Neural crest cell (in vitro differentiated cells): ENCODE results near the gene HTR4. TPM values are rescaled to one million over a fixed set of nuclear protein-coding genes. Genes with fewer than 3 reads are reported as not detected.

ENCODE experiments used
- DNase-seq: peaks from one replicate; pipeline ENCODE4 v3.0.0; 2021; ENCODE audit warnings: low read depth, mixed read lengths, low spot score
- H3K27ac Mint-ChIP-seq: one replicate; pipeline ENCODE4 v1.8.0; 2021; ENCODE audit warnings: mild to moderate bottlenecking, mixed read lengths; ENCODE audit not compliant: unreplicated experiment
- H3K27me3 Mint-ChIP-seq: 2 replicates; pipeline ENCODE4 v1.8.0; 2021; ENCODE audit warnings: low read depth, mild to moderate bottlenecking, mixed read lengths
- H3K36me3 Mint-ChIP-seq: 2 replicates; pipeline ENCODE4 v1.8.0; 2021; ENCODE audit warnings: low read depth, mild to moderate bottlenecking, mixed read lengths
- H3K4me1 Mint-ChIP-seq: 2 replicates; pipeline ENCODE4 v1.8.0; 2021; ENCODE audit warnings: mixed read lengths
- H3K4me3 Mint-ChIP-seq: one replicate; pipeline ENCODE4 v1.8.0; 2021; ENCODE audit warnings: mild to moderate bottlenecking, mixed read lengths
- H3K9me3 Mint-ChIP-seq: 2 replicates; pipeline ENCODE4 v1.8.0; 2021; ENCODE audit warnings: mixed read lengths
- total RNA-seq: library from RNA; stranded (reverse); gene quantifications from 2 replicates; pipeline ENCODE4 v1.2.1, GENCODE V29; 2021
- TF ChIP-seq, protein P1 (sequence below): fragments of 200-600 bp; sonication (generic); conservative IDR thresholded peaks from 2 replicates; pipeline ENCODE4 v1.5.0; 2021; ENCODE audit warnings: antibody characterized with exemption, mild to moderate bottlenecking

HTR4 gene
- total RNA-seq, 1 donor from 2014 or later, result not detected

DNA sequence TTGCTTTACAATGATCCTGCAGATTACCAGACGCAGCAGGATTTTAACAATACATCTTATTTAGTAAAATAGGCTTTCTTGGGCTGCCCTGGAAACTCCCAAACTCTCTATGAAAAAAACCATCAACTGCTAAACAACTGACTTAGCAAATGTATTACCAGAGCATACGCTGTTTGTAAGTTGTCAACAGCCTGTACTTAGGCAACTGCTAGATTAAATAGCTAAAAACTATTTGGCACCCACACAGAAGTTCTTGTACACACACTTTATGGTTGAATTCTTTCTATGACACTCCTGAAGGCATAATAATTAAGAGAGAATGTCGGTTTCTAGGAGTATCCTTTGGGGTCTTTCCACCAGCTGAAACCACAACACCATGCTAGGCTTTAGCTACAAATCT lies 146.7 kb downstream of the HTR4 start:
- peaks cover 3% of the 10 kb centered on the region for H3K36me3 Mint-ChIP-seq
- TF ChIP-seq, protein P1, sequence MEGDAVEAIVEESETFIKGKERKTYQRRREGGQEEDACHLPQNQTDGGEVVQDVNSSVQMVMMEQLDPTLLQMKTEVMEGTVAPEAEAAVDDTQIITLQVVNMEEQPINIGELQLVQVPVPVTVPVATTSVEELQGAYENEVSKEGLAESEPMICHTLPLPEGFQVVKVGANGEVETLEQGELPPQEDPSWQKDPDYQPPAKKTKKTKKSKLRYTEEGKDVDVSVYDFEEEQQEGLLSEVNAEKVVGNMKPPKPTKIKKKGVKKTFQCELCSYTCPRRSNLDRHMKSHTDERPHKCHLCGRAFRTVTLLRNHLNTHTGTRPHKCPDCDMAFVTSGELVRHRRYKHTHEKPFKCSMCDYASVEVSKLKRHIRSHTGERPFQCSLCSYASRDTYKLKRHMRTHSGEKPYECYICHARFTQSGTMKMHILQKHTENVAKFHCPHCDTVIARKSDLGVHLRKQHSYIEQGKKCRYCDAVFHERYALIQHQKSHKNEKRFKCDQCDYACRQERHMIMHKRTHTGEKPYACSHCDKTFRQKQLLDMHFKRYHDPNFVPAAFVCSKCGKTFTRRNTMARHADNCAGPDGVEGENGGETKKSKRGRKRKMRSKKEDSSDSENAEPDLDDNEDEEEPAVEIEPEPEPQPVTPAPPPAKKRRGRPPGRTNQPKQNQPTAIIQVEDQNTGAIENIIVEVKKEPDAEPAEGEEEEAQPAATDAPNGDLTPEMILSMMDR, result no peak
- no peak for DNase-seq

DNA sequence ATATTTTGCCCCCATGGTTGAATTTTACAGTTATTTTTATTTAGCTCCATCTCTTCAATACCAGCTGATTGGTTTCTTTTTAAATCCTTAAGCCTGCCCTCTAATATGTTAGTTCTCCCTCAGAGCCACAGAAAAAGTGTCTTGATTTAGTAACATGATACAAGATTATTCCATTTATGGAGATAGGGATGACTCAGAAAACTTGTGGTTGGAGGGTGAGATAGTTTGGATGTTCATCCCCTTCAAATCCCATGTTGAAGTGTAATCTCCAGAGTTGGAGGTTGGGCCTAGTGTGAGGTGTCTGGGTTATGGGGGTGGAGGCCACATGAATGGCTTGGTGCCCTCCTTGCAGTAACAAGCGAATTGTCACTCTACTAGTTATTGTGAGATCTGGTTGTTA lies 154.9 kb downstream of the HTR4 start:
- TF ChIP-seq, protein P1, result no peak
- Mint-ChIP-seq H3K36me3 (peaks cover 3% of the 10 kb centered on the region), H3K4me3 (no peak overlapping the region), H3K27ac (no peak overlapping the region), H3K9me3 (peaks cover 4% of the 10 kb centered on the region), H3K4me1 (no peaks in the 10 kb centered on the region), H3K27me3 (peaks cover 26% of the 10 kb centered on the region)
- DNase-seq, result no peak

More for the DNA sequence above, 146.7 kb downstream of the HTR4 start:
- no peaks in the 10 kb centered on the region for H3K4me1 Mint-ChIP-seq
- H3K9me3 Mint-ChIP-seq, result peaks cover 4% of the 10 kb centered on the region
- peaks cover 11% of the 10 kb centered on the region for H3K27me3 Mint-ChIP-seq
- no peak overlapping the region for H3K4me3 Mint-ChIP-seq
- no peak overlapping the region for H3K27ac Mint-ChIP-seq

DNA sequence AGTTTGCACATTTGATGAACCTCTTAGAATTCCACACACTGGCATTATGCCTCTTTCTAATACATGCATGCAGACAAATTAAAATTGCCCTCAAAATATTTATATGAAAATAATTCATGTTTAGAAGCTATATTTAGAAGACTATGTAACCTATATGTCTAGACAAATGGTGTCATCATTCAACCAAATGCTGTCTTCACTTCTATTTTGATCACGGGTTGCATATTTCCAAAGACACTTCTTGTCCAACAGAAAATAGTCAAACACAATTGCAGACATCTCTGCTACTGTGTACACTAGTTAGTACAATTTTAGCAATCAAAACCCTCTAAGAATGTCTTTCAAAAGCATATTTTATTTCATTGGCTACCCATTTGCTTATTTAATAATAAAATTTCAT lies 156.6 kb downstream of the HTR4 start:
- Mint-ChIP-seq H3K9me3 (no peaks in the 10 kb centered on the region), H3K36me3 (no peaks in the 10 kb centered on the region), H3K4me3 (no peak overlapping the region), H3K27ac (no peak overlapping the region), H3K27me3 (peaks cover 29% of the 10 kb centered on the region), H3K4me1 (no peaks in the 10 kb centered on the region)
- DNase-seq, result no peak
- TF ChIP-seq, protein P1, result no peak

DNA sequence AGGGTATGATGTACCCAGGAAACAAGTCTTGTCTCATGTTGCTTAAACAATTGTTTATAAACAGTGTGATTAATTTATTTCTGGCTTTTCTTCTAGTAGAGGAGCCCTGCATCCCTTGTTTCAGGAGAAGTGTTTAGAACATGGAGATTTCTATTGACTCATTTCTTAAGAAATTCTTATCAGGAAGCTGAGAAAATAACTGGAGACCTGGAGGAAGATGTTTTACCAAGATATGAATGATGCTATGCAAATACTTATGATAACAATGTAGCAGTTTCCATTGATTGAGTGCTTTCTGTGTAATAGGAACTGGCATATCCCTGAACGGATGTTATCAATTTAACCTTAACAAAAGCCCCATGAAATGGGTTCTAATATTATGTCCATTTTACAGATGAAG lies 162.0 kb downstream of the HTR4 start:
- H3K27me3 Mint-ChIP-seq, result peaks cover 58% of the 10 kb centered on the region

DNA sequence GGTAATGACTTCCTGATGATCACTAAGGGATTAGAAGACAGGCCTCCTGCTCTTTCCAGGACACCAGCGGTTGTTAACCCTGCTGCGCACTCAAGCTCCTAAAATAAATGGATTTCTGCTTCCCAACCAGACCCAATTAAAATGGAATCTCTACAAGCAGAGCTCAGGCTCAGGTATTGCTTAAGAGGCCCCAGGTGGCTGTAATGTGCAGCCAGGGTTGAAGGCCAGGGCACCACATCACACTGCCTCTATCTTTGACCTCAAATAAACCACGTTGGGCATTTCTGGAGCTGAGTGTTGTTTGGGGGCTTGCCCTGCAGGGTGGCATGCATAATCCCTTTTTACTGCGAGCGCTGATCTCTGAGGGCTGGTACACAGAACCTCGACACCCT lies 162.5 kb downstream of the HTR4 start:
- no peak for DNase-seq
- TF ChIP-seq, protein P1, result no peak
- Mint-ChIP-seq H3K4me3 (no peak overlapping the region), H3K9me3 (no peaks in the 10 kb centered on the region), H3K27ac (no peak overlapping the region), H3K27me3 (peaks cover 61% of the 10 kb centered on the region), H3K36me3 (no peaks in the 10 kb centered on the region), H3K4me1 (no peaks in the 10 kb centered on the region)

More for the DNA sequence above, 162.0 kb downstream of the HTR4 start:
- DNase-seq, result no peak
- H3K36me3 Mint-ChIP-seq, result no peaks in the 10 kb centered on the region
- H3K27ac Mint-ChIP-seq, result no peak overlapping the region
- no peaks in the 10 kb centered on the region for H3K9me3 Mint-ChIP-seq
- H3K4me1 Mint-ChIP-seq, result no peaks in the 10 kb centered on the region
- TF ChIP-seq, protein P1, result no peak
- H3K4me3 Mint-ChIP-seq, result no peak overlapping the region
